GM18867 (cell line): ENCODE measurements around the gene ZNF534.
"Not testable (repeated sequence)": the region's sequence is repeated elsewhere in the genome, so short reads cannot be mapped to it uniquely, and the experiment has no call there.

Experiments used
- ATAC-seq: cut with Tn5 transposase; IDR thresholded peaks from one replicate; pipeline ENCODE4 v1.9.1; 2021; ENCODE audit warnings: mild to moderate bottlenecking, moderate library complexity; ENCODE audit not compliant: unreplicated experiment

The ZNF534 gene

GRCh38 chr19:52428937-52429336, at the start of gene ZNF534:
TSS of gene ZNF534 (plus strand) at chr19:52429148. CDS start at chr19:52431475, 2,327 bp downstream.
- no peak for ATAC-seq

GRCh38 chr19:52391135-52391534, 37.8 kb upstream of the ZNF534 start:
- no peak for ATAC-seq

- ATAC-seq: no peak
Measured at GRCh38 chr19:52397310-52398080, 31.5 kb upstream of the ZNF534 start, which contains the start of gene ZNF528. TSS of gene ZNF528 (plus strand) at chr19:52397849. CDS start at chr19:52402014, 4,165 bp downstream.

- no peak for ATAC-seq
Measured at GRCh38 chr19:52398081-52398441, 30.9 kb upstream of the ZNF534 start.

DNA sequence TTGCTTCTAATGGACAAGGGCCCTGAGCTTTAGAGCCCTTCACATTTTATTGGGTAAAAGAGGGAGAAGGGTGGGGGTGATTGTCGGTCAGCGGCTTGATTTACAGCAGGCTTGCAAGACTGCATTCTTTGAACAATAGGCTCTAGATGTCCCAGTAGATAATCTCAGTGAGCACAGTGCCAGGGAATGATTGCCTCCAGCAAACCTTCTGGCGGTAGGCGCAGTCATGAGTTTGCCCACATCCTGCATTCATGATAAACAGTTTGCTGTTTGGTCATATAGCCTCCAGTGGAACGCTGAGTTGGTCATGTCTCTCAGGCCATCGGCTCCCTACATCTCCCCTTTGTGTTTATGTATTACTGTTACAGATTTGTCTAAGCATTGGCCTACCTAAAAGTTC, 18.7 kb upstream of the ZNF534 start:
- ATAC-seq: no peak

GRCh38 chr19:52415711-52416110, 13.2 kb upstream of the ZNF534 start:
- no peak for ATAC-seq

- ATAC-seq: no peak
Measured at GRCh38 chr19:52442179-52442578, 13.2 kb downstream of the ZNF534 start.

DNA sequence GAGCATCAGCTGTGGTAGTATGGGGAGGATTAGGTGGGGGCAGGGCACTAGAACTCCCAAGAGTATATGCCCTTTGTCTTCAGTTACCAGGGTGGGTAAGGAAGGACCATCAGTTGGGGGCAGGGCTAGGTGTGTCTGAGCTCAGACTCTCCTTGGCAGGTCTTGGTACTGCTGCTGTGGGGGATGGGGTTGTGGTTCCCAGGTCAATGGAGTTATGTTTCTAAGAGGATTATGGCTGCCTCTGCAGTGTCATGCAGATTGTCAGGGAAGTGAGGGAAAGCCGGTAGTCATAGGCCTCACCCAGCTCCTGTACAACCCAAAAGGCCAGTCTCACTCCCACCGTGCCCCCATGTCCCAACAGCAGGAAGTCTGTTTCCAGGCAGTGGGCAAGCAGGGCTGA, 15.6 kb downstream of the ZNF534 start:
- no peak for ATAC-seq

DNA sequence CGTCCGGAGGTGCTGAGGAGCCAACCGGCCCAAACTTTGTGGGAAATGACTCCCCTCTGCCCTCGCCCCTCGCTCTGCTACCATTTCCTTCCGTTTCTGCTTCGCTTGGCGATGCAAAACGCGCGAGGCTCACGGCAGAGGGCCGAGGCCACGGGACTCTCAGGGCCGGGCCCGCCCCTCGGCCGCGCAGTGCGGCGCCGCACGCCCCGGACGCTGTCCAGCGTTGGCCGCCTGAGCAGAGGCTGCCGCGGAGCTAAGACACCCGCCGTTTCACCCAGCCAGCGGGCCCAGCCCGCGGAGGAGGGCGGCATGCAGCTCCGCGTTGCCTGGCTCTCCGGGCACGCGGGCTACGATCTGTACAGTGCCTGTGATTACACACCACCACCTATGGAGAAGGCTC, 22.3 kb downstream of the ZNF534 start:
- no peak for ATAC-seq

- no peak for ATAC-seq
Measured at GRCh38 chr19:52453324-52454094, 24.6 kb downstream of the ZNF534 start, which contains the start of gene ZNF578. TSS of gene ZNF578 (plus strand) at chr19:52453553. CDS start at chr19:52501846, 48,293 bp downstream.

DNA sequence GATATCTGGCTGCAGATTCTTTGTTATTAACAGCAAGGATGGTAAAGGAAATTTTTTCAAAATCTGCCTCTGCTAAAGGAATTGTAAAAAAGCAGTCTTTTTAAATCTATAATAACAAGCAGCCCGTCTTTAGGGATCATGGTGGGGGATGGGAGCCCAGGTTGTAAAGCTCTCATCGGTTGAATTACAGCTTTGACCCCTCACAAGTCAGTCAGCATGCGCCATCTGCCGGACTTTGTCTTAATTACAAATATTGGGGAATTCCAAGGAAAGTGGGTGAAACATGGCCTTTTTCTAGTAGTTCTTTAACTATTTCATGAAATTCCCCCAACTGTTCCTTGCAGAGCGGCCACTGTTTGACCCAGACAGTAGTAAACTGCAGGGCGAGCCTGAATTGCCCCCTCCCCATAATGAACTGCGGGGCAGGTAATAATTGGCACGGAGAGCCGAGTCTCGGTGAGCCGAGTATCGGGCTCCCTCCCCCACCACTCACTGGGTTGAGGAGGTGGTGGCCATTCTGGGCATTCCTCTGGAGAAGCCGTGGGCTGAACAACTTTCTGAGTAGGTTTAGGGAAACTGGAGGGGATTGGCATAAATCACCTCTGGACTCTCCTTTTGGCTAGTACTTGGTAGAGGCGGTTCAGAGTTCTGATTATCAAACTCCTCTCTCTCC, 36.0 kb downstream of the ZNF534 start:
- no peak for ATAC-seq

DNA sequence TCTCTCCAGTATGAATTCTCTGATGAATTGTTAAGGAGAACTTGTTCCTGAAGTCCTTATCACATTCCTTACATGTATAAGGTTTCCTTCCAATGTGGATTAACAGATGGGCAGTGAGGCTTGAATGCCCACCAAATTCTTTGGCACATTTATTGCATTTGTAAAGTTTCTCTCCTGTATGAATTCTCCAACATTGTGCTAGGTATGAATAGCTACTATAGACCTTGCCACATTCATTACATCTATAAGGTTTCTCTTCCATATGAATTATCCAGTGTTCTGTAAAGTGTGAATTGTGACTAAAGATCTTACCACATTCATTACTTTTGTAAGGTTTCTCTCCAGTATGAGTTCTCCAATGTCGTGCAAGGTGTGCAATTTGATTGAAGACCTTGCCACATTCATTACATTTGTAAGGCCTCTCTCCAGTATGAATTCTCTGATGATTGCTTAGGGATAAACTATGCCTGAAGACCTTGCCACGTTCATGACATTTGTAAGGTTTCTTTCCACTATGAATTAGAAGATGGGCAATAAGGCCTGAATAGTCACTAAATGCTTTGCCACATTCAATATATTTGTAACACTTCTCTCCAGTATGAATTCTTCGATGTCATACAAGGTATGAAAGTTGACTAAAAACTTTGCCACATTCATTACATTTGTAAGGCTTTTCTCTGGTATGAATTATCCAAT, 44.9 kb downstream of the ZNF534 start:
- ATAC-seq: no peak

DNA sequence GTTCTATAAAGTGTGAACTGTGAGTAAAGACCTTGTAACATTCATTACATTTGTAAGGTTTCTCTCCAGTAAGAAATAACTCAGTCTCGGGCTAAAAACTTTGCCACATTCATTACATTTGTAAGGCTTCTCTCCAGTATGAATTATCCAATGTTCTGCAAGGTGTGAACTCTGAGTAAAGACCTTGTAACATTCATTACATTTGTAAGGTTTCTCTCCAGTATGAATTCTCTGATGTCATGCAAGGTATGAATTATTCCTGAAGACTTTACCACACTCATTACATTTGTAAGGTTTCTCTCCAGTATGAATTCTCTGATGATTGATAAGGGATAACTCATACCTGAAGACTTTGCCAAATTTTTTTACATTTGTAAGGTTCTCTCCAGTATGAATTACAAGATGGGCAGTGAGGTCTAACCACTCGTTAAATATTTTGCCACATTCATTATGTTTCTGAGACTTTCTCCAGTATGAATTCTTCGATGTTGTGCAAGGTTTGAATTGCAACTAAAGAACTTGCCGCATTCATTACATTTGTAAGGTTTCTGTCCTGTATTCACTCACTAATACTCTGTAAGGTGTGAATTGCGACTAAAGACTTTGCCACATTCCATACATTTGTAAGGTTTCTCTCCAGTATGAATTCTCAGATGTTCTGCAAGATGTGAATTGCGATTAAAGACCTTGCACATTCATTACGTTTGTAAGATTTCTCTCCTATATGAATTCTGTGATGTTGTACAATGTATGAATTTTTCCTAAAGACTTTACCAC, 45.6 kb downstream of the ZNF534 start:
- ATAC-seq: no peak

DNA sequence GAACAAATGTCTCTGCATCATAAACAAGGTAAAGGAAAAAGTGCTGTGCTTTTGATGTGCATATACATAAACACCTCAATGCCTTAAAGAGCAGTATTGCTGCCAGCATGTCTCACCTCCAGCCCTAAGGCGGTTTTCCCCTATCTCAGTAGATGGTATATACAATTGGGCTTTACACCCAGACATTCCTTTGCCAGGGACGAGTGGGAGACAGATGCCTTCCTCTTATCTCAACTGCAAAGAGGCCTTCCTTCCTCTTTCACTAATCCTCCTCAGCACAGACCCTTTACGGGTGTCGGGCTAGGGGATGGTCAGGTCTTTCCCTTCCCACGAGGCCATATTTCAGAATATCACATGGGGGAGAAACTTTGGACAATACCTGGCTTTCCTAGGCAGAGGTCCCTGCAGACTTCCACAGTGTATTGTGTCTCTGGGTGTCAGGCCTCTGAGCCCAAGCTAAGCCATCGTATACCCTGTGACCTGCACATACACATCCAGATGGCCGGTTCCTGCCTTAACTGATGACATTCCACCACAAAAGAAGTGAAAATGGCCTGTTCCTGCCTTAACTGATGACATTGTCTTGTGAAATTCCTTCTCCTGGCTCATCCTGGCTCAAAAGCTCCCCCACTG, 55.3 kb downstream of the ZNF534 start:
- not testable (repeated sequence) for ATAC-seq

DNA sequence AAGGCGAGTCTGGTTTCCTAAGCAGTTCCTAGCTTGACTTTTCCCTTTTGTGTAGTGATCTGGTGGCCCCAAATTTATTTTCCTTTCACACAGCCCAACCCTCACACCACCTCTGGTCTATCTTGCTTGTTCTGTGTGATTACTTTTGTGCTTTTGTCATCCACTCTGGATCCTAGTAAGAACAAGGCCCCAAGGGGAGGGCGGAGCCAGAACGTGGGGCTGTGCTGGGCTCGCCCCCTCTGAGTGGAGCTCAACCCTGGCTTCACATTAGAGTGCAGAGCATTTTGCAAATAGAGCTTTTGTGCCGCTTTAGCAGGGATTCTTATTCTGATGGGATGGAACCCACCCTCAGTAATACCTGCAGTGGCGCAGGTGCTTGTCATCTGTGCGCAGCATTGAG, 56.1 kb downstream of the ZNF534 start:
- ATAC-seq: not testable (repeated sequence)

DNA sequence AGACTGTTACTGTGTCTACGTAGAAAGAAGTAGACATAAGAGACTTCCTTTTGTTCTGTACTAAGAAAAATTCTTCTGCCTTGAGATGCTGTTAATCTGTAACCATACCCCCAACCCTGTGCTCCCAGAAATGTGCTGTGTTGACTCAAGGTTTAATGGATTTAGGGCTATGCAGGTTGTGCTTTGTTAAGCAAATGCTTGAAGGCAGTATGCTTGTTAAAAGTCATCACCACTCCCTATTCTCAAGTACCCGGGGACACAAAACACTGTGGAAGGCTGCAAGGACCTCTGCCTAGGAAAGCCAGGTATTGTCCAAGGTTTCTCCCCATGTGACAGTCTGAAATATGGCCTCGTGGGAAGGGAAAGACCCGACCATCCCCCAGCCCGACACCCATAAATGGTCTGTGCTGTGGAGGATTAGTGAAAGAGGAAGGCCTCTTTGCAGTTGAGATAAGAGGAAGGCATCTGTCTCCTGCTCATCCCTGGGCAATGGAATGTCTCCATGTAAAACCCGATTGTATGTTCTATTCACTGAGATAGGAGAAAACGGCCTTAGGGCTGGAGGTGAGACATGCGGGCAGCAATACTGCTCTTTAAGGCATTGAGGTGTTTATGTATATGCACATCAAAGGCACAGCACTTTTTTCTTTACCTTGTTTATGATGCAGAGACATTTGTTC, 56.8 kb downstream of the ZNF534 start:
- not testable (repeated sequence) for ATAC-seq

DNA sequence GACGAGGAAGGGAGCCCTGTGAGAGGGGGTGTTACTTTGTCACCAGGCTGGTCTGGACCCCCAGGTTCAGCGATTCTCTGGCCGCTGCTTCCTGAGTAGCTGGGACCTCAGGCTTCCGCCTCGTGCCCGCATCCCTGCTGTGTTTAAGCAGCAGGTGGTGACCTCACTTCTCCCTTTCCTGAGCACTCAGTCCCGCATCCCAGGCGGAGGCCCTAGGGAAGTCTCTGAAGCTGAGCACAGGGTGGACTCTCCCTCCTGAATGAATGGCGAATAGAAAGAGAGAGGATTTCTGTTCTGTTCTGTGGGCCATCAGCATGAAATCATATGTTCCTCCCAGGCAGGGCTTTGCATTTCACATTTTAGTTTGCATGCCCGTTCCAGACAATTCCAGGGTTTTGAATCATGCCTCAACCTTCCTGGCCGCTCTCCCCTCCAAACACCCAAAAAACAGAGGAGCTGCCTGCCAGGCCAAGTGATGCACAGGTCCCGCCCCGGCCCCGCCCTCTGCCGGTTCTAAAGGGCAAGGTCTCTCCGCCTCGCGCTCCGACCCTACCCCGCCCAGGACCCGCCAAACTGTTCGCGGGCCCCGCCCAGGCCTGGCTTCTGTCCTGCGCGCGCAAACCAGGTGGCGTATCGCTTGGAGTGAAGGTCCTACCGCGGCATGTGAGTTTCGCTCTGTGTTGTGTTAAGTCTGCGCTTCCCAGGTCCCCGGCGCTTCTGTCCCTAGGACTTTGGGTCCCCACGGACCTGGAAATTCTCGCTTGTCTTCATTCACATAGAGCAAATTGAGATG, 63.4 kb downstream of the ZNF534 start:
- ATAC-seq: no peak

GRCh38 chr19:52492994-52493470, 64.1 kb downstream of the ZNF534 start:
- ATAC-seq: no peak
